ENCODE data around the gene HAPLN1. TPM values are rescaled to one million over a fixed set of nuclear protein-coding genes. Genes with fewer than 3 reads are reported as not detected.

Gene HAPLN1
- total RNA-seq, 1 donor from 2014 or later = 7.5 TPM

DNA sequence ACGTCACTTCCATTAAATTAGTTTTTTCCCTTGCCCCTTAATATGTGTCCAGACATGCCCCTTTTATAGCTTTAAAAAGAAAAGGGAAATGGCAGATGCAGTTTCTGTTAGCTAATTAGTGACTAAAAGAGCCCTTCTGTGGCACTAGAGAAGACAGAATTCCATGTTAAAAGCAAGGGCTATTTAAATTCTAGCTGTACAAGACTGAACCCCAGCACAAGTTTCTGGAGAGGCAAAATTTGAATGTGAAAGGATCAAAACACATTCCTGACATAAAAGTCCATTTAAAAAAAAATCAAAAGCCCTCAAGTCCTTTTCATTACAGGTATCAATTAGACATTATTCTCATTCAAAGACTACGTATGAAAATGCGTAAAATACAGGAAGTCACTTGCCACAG lies 78.7 kb downstream of the HAPLN1 start:
- no peak for DNase-seq (ENCODE audit: low spot score)

GRCh38 chr5:83639911-83640310 lies 80.7 kb downstream of the HAPLN1 start:
- no peak for DNase-seq (ENCODE audit: low spot score)

- peak; percentile 22 for DNase-seq (ENCODE audit: low spot score)
Measured at GRCh38 chr5:83636156-83636555, 84.5 kb downstream of the HAPLN1 start.

GRCh38 chr5:83633285-83633684 lies 87.4 kb downstream of the HAPLN1 start:
- DNase-seq (ENCODE audit: low spot score) = no peak

DNA sequence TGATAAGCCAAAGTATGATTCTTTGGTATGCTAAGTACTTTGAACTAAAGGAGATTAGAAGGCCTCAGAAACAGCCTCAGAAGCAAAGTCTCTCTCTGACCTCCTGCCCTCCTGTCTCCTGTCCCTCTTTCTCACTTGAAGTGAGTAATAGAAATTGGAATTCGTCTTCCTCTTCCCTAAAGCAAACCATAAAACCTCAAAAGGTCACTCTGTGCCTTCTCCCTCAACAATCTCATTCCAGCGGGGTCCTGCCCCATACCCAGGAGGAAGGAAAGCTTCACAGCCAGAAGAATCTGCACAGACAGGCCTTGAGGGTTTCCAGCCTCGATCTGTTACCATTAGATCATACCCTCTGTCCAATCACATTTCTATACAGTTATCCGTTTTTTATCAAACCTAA lies 87.8 kb downstream of the HAPLN1 start:
- peak; percentile 92 for DNase-seq (ENCODE audit: low spot score)

DNA sequence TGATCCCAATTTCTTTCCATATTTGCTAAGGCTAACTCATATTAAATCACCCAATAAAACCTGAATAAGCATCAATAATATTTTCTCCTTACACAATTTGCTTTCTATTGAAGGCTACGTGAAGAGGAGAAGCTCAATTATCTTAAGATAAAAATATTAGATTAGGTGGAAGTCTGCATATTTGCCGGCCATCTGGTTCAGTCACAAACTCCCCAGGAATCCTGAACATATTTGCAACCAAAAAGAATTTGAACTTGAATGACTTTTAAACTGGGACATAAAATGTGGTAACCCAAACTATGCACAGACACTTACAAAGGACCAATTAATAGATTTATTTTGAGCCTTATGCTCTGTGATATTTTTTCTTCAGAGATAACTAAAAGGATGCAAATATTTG lies 92.3 kb downstream of the HAPLN1 start:
- no peak for DNase-seq (ENCODE audit: low spot score)

DNA sequence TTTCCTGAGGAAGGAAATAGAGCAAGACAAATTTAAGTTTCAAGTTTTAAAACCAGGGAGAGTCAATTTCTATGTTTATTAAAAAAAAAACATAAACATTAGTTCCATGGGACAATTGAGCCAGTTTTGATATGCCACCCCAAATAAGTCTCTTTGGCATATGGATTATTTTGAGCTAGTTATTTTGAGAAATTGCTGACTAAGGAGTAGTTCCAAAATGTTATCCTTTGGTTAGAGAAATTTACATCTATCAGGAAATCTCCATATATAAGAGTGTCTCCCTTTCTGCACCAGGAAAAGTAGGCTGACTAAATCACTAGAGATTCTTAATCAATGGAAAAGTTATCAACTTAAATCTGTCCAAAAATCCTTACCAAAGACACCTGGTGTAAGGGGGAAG lies 105.8 kb downstream of the HAPLN1 start:
- DNase-seq (ENCODE audit: low spot score) = no peak

DNA sequence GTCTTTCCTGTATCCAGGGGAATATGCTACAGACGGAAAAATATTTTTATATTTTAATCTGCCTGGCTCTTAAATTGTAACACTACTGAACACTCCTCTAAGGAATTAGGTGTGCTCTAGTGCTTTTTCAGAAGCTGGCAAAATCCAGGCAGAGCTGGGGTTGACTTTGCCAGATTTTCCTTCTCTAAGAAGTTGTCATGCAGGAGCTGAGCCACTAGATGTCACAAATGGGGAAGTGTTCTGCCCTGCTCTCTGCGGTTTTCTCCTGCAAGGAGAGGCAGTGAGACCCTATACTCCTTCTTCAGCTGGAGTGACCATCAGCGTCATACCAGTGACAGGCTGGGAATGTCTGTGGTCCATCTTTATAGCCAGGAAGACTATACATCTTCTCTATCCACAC lies 112.5 kb downstream of the HAPLN1 start:
- DNase-seq (ENCODE audit: low spot score) = peak; percentile 72

DNA sequence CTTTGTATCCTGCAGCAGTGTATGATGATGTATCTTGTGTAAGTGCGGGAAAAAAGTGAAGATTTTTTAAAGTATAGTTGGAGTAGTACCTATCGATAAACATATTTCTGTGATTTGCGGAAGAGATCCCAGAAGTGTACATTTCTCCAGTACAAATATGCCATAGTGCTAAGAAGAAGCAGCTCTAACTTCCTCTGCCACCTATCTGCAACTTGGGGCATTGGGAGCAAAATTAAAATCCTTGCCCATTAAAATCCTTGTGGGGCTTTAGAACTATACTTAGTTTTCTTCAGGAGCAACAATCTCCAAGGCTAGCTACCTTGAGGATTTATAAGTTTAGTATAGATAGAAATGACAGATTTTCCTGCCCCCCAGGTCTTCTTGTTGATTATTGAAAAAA lies 125.4 kb downstream of the HAPLN1 start:
- no peak for DNase-seq (ENCODE audit: low spot score)

GRCh38 chr5:83590966-83591365 lies 129.7 kb downstream of the HAPLN1 start:
- DNase-seq (ENCODE audit: low spot score) = no peak

- no peak for DNase-seq (ENCODE audit: low spot score)
Measured at GRCh38 chr5:83589786-83590185, 130.9 kb downstream of the HAPLN1 start.

Other genes with a start within 250 kb of the HAPLN1 start
- gene VCAN, start 249.1 kb downstream of the HAPLN1 start, total RNA-seq (ENCODE audit: insufficient read depth, low replicate concordance) = 930 TPM